ENCODE results near the gene NUP133.
"Not testable (repeated sequence)": the region's sequence is repeated elsewhere in the genome, so short reads cannot be mapped to it uniquely, and the experiment has no call there.

The NUP133 gene

GRCh38 chr1:229509576-229509975 lies 1.4 kb upstream of the NUP133 start:
- no peak for DNase-seq (ENCODE audit: low read depth in 1 of 2, low spot score in 1 of 2)

GRCh38 chr1:229508823-229509337 lies 739 bp upstream of the NUP133 start:
- no peak for DNase-seq (ENCODE audit: low read depth in 1 of 2, low spot score in 1 of 2)

- no peak for DNase-seq (ENCODE audit: low read depth in 1 of 2, low spot score in 1 of 2)
Observed at GRCh38 chr1:229507502-229507901, 639 bp downstream of the NUP133 start.

GRCh38 chr1:229506633-229507032 lies 1.5 kb downstream of the NUP133 start:
- no peak for DNase-seq (ENCODE audit: low read depth in 1 of 2, low spot score in 1 of 2)

GRCh38 chr1:229495782-229496181 lies 12.4 kb downstream of the NUP133 start:
- DNase-seq (ENCODE audit: low read depth in 1 of 2, low spot score in 1 of 2) = no peak

- DNase-seq (ENCODE audit: low read depth in 1 of 2, low spot score in 1 of 2) = no peak
Observed at GRCh38 chr1:229487181-229487580, 21.0 kb downstream of the NUP133 start.

- DNase-seq (ENCODE audit: low read depth in 1 of 2, low spot score in 1 of 2) = no peak
Observed at GRCh38 chr1:229485318-229485717, 22.8 kb downstream of the NUP133 start.

- no peak for DNase-seq (ENCODE audit: low read depth in 1 of 2, low spot score in 1 of 2)
Observed at GRCh38 chr1:229482511-229482910, 25.6 kb downstream of the NUP133 start.

GRCh38 chr1:229480495-229480894 lies 27.6 kb downstream of the NUP133 start:
- DNase-seq (ENCODE audit: low read depth in 1 of 2, low spot score in 1 of 2) = no peak

- no peak for DNase-seq (ENCODE audit: low read depth in 1 of 2, low spot score in 1 of 2)
Observed at GRCh38 chr1:229479660-229480399, 28.3 kb downstream of the NUP133 start.

GRCh38 chr1:229478852-229479251 lies 29.3 kb downstream of the NUP133 start:
- DNase-seq (ENCODE audit: low read depth in 1 of 2, low spot score in 1 of 2) = no peak

GRCh38 chr1:229475859-229476258 lies 32.3 kb downstream of the NUP133 start:
- not testable (repeated sequence) for DNase-seq (ENCODE audit: low read depth in 1 of 2, low spot score in 1 of 2)

- DNase-seq (ENCODE audit: low read depth in 1 of 2, low spot score in 1 of 2) = no peak
Observed at GRCh38 chr1:229474509-229474908, 33.6 kb downstream of the NUP133 start.

- DNase-seq (ENCODE audit: low read depth in 1 of 2, low spot score in 1 of 2) = no peak
Observed at GRCh38 chr1:229471175-229471574, 37.0 kb downstream of the NUP133 start.

- DNase-seq (ENCODE audit: low read depth in 1 of 2, low spot score in 1 of 2) = no peak
Observed at GRCh38 chr1:229470406-229471043, 37.6 kb downstream of the NUP133 start.

GRCh38 chr1:229466887-229467286 lies 41.3 kb downstream of the NUP133 start:
- no peak for DNase-seq (ENCODE audit: low read depth in 1 of 2, low spot score in 1 of 2)

- DNase-seq (ENCODE audit: low read depth in 1 of 2, low spot score in 1 of 2) = no peak
Observed at GRCh38 chr1:229464672-229465071, 43.5 kb downstream of the NUP133 start.

GRCh38 chr1:229461032-229461668 lies 47.0 kb downstream of the NUP133 start:
- DNase-seq (ENCODE audit: low read depth in 1 of 2, low spot score in 1 of 2) = no peak

- DNase-seq (ENCODE audit: low read depth in 1 of 2, low spot score in 1 of 2) = no peak
Observed at GRCh38 chr1:229459815-229460214, 48.3 kb downstream of the NUP133 start.

- no peak for DNase-seq (ENCODE audit: low read depth in 1 of 2, low spot score in 1 of 2)
Observed at GRCh38 chr1:229457436-229457835, 50.7 kb downstream of the NUP133 start.

GRCh38 chr1:229456016-229456415 lies 52.1 kb downstream of the NUP133 start:
- no peak for DNase-seq (ENCODE audit: low read depth in 1 of 2, low spot score in 1 of 2)

GRCh38 chr1:229454056-229454455 lies 54.1 kb downstream of the NUP133 start:
- no peak for DNase-seq (ENCODE audit: low read depth in 1 of 2, low spot score in 1 of 2)

Measured in stimulated activated CD4-positive, alpha-beta T cell treated with anti-CD3 and anti-CD28 coated beads, Interleukin-15, amount 100 ng/mL, for 1 hour (primary cell).